ENCODE results near the gene ARMC8.
A peak's percentile ranks its signal among the peaks of the same experiment; 100 is the strongest.

Gene ARMC8

DNA sequence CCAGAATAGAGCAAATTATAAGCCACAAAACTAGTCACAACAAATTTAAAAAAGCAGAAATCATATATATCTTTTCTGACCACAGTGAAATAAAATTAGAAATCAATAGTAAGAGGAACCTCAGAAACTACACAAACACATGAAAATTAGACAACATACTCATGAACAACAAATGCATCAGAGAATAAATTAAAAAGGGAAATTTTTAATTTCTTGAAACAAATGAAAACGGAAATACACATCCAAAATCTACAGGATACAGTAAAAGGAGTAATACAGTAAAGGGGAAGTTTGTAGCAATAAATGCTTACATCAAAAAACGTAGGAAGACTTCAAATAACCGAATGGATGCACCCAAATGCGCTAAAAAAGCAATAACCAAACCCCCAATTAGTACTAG, 123.4 kb downstream of the ARMC8 start:
- DNase-seq, result no peak

- DNase-seq, result no peak
These were observed 127.7 kb downstream of the ARMC8 start for GRCh38 chr3:138314751-138315150.

GRCh38 chr3:138317687-138318086, 130.6 kb downstream of the ARMC8 start:
- no peak for DNase-seq

- DNase-seq, result no peak
These were observed 136.9 kb downstream of the ARMC8 start for GRCh38 chr3:138323971-138324370.

DNA sequence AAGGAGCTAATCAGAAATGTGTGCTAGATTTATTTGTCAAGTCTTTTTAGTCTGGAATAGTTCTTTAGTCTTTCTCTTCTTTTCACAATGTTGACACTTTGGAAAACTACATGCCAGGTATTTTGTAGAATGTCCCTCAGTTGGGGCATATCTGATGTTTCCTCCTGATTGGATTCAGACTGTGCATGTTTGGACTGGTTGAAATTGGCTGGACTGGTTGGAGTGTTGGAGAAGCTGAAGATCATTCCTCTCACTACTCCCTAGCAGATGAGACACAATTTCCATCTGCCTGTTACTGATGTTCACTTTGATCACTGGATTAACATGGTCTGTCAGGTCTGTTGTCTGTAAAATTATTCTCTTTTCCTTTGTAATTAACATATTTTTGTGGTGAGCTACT, 138.9 kb downstream of the ARMC8 start:
- DNase-seq, result no peak

GRCh38 chr3:138326866-138327595, 139.9 kb downstream of the ARMC8 start:
- no peak for DNase-seq

DNA sequence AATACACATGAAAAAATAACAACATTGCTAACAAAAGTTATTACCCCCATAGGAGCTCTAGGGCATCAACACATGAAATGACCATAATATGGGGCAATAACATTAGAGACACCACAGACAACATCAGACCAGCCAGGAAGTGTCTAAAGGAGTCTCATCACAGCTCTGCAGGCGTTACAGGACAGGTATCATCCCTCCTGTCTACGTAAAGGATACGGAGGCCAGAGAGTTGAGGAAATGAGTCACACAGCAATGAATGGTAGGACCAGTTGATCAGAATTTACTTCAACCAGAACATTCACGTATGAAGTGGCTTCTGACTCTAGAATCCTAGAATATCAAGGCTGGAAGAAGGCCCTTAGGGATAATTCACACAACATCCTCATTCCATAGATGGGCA, 140.7 kb downstream of the ARMC8 start:
- DNase-seq, result no peak

- DNase-seq, result no peak
These were observed 141.2 kb downstream of the ARMC8 start for GRCh38 chr3:138328341-138328740.

DNA sequence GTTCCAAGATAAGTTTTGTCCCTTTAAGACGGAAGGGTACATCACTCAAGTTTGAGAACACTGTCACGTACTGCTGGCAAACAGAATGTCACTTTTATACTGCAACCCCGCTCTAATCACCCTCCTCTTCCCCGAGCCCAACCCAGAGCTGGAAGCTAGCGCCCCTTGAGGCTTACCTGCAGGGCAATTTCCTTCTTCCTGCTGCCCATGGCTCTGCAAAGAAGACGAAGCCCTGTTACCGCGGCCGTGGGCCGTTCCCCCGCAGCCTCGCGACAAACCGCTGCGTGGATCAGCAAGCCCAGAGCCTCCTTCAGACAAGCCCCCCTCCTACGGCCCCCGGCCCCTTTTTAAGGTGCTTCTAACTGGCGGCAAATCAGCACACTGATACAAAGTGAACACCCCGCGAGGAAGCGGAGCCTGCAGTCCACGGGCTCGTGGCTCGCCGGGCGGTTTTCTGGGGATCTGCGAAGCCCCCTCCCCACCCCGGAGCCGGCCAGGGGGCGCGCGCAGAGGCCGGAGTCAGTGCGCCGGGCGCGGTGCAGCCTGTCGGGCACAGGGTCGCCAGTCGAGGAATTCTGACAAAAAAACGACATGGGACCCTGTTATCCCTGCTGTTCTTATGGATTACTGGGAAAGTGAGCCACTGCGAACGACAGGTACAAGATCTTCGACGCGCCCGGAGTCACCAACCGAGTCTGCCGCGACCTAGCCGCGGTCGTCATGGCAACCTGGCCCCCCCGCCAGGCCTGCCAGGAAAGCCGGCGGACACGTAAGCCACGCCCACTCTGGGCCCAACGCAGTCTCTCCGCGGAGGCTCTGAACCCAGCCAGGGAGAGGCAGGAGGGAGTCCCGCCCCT, 142.3 kb downstream of the ARMC8 start, which contains the start of gene NME9:
Gene NME9, minus strand, starts transcription at position 725 of the 857 bp plus-strand sequence. Its CDS starts 516 bp downstream, at position 209.
- peak; percentile 92 for DNase-seq

- no peak for DNase-seq
These were observed 142.8 kb downstream of the ARMC8 start for GRCh38 chr3:138329984-138330293.

GRCh38 chr3:138331143-138331894, 144.2 kb downstream of the ARMC8 start:
- no peak for DNase-seq

DNA sequence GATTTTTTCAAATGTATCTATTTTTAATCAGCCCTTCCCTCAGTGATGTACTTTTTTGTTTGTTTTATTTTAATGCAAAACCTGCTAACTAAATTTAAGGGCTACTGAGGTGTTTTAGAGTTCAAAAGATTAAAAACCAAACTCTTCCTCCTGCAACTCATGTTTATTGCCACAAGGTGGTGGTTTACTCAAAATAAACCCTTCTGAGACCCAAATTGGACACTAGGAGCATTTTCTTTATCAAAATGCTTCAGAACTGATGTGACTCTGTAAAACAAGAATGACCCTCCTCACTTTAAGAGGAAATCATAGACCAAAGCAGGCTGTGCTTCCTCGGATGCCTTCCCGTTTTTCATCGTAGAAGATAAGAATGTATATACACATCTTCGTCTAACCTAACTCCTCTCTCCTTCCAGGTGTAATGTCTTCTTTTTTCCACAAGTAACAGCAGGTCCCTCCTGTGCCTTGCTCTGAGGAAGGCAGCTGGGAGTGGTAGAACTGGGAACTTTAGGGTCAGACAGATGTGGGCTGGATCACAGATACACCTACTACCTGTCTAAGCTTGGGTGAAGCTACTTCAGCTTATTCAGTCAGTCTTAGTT, 145.5 kb downstream of the ARMC8 start:
- DNase-seq, result no peak

DNA sequence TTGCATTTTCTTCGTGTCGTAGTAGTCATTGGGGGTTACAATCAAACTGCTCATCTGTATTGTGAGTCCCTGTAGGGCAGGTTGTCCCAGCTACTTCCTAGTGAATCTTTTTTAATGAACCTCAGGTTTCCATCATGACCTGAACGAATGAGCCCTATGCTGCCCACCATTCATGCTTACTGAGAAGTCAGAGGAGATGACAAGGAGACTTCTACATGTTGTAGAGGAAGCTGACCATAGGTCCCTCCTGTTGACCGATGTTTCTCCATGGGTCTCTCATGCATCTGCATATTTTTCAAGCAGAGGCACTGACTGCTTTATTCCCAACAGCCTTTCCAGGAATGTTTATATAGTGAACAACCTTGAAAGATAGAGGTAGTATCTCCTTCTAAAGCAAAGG, 147.5 kb downstream of the ARMC8 start:
- no peak for DNase-seq

- DNase-seq, result no peak
These were observed 149.4 kb downstream of the ARMC8 start for GRCh38 chr3:138336454-138336999.

GRCh38 chr3:138338244-138338643, 151.1 kb downstream of the ARMC8 start:
- DNase-seq, result no peak

DNA sequence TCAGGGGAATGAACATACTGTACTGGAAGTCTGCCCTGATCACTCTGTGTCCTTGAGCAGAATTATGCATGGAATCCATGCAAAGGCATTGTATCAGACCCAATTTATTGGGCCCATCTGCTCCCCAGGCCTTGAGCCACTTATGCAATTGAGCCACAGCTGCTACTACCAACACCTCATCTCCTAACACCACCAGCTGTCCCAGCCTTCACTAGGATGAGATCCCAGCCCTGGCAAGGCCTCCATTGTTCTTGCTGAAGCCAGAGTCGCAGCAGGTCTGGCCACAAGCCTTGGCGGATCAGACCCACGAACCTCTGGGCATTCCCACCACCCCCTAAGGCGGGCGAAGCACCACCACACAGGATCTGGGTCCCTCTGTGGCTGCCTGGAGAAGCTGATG, 151.7 kb downstream of the ARMC8 start:
- DNase-seq, result no peak

- no peak for DNase-seq
These were observed 153.4 kb downstream of the ARMC8 start for GRCh38 chr3:138340511-138340910.

DNA sequence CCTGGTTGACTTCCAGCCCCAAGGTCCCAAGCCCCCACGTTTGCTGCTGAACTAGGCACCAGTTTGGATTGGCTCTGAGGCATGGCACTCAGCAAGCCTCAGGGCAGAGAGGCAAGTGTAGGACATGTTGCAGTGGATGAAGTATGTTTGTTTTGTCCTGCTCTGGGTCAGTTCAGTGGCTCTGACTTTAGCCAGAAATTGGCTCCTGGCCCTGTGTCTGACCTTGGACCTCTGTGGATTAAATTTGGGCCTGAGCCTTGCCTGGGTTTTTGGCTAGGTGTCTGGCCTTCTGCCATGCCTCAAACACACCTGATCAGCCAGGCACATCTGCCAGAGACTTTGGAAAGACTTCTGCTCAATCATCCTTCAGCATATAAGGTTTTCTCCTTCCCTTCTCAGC, 157.7 kb downstream of the ARMC8 start:
- DNase-seq, result no peak
